ENCODE measurements around the gene TSC22D4. TPM values are rescaled to one million over a fixed set of nuclear protein-coding genes. Genes with fewer than 3 reads are reported as not detected.

The TSC22D4 gene
- total and polyA plus RNA-seq, 2 experiments from 2014 or later, result 14.6 to 24.9 TPM

DNA sequence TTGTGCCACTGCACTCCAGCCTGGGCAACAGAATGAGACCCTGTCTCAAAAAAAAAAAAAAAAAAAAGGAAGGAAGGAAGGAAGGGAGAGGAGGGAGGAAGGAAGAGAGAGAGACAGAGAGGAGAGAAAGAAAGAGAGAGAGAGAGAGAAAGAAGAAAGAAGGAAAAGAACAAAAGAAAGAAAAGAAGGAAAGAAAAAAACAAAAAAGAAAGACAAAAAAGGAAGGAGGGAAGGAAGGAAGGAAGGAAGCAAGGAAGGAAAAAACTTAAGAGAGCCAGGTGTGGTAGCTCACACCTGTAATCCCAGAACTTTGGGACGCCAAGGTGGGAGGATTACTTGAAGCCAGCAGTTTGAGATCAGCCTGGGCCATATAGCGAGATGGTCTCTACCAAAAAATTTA is 14.2 kb downstream of the TSC22D4 start:
- H3K4me3 Mint-ChIP-seq, result no peak overlapping the region
- Histone ChIP-seq H3K79me2 (replicated peaks; ENCODE audit: insufficient read depth) (no peaks in the 10 kb centered on the region), H3K9me2 (ENCODE audit: insufficient read depth) (no peaks in the 10 kb centered on the region), H3K27ac (ENCODE audit: low read depth) (no peak overlapping the region), H3F3A (replicated peaks; ENCODE audit: low read depth) (no peaks in the 10 kb centered on the region), H3K36me3 (ENCODE audit: insufficient read depth) (no peaks in the 10 kb centered on the region), H3K4me3 (no peak overlapping the region), H2AFZ (no peak overlapping the region), H3K4me1 (ENCODE audit: insufficient read depth) (no peaks in the 10 kb centered on the region; the same call in 1 of the 2 replicates), H4K20me1 (replicated peaks; ENCODE audit: insufficient read depth) (no peaks in the 10 kb centered on the region), H3K27me3 (ENCODE audit: insufficient read depth) (no peaks in the 10 kb centered on the region), H3K4me2 (no peak overlapping the region)
- H3K9me3 Mint-ChIP-seq, result no peaks in the 10 kb centered on the region
- H3K27me3 Mint-ChIP-seq (ENCODE audit: insufficient read depth, low read depth, poor library complexity), result peaks cover 8% of the 10 kb centered on the region
- DNase-seq (ENCODE audit: low spot score) (no peak), ATAC-seq (no peak)
- peaks cover 5% of the 10 kb centered on the region for H3K4me1 Mint-ChIP-seq
- no peak overlapping the region for H3K27ac Mint-ChIP-seq
- H3K36me3 Mint-ChIP-seq (ENCODE audit: low read depth), result no peaks in the 10 kb centered on the region
- TF ChIP-seq ZNF114 (CRISPR knock-in tag; IDR thresholded peaks at IDR 0.05) (no peak), REST (IDR thresholded peaks at IDR 0.05; ENCODE audit: unreplicated experiment) (no peak), ZNF331 (CRISPR knock-in tag; IDR thresholded peaks at IDR 0.05; ENCODE audit: low read depth) (no peak), EZH2phosphoT487 (IDR thresholded peaks at IDR 0.05; ENCODE audit: unreplicated experiment) (no peak), ZNF462 (CRISPR knock-in tag; IDR thresholded peaks at IDR 0.05) (no peak), JUNB (IDR thresholded peaks at IDR 0.05; ENCODE audit: unreplicated experiment) (no peak), ETS1 (IDR thresholded peaks at IDR 0.05) (no peak), POLR2AphosphoS5 (IDR thresholded peaks at IDR 0.05; ENCODE audit: low read depth) (no peak), EZH2 (IDR thresholded peaks at IDR 0.05; ENCODE audit: low read depth, unreplicated experiment) (no peak), NANOG (IDR thresholded peaks at IDR 0.05; ENCODE audit: borderline replicate concordance) (no peak), STAT1 (IDR thresholded peaks at IDR 0.05; ENCODE audit: unreplicated experiment) (no peak), CREB1 (CRISPR knock-in tag; IDR thresholded peaks at IDR 0.05; ENCODE audit: low read depth) (no peak)
- TF ChIP-seq, protein P1, sequence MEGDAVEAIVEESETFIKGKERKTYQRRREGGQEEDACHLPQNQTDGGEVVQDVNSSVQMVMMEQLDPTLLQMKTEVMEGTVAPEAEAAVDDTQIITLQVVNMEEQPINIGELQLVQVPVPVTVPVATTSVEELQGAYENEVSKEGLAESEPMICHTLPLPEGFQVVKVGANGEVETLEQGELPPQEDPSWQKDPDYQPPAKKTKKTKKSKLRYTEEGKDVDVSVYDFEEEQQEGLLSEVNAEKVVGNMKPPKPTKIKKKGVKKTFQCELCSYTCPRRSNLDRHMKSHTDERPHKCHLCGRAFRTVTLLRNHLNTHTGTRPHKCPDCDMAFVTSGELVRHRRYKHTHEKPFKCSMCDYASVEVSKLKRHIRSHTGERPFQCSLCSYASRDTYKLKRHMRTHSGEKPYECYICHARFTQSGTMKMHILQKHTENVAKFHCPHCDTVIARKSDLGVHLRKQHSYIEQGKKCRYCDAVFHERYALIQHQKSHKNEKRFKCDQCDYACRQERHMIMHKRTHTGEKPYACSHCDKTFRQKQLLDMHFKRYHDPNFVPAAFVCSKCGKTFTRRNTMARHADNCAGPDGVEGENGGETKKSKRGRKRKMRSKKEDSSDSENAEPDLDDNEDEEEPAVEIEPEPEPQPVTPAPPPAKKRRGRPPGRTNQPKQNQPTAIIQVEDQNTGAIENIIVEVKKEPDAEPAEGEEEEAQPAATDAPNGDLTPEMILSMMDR (conservative IDR thresholded peaks at IDR 0.05; ENCODE audit: low read depth in 2 of 2), result no peak
